T-helper 2 cell (primary cell): ENCODE measurements around the gene MYH13.

Experiments used
- DNase-seq, 5 experiments: peaks; one replicate each; pipeline versions ENCODE4 v3.0.0 to v3.0.0-alpha.2; 2012 to 2022
- total RNA-seq, 2 donors: gene quantifications; one replicate each; lab custom pipeline; 2026; lab: John Stamatoyannopoulos, UW

Gene MYH13
- 0 reads per million in 2 donors for total RNA-seq

GRCh38 chr17:10372906-10373305 is at the start of gene MYH13:
Gene MYH13 (minus strand): TSS chr17:10373006. CDS start chr17:10364530, 8,476 bp downstream.
- DNase-seq, result no peak

- no peak for DNase-seq
These were observed 49.2 kb upstream of the MYH13 start, which contains the start of gene MYH8 for GRCh38 chr17:10421900-10422542. Gene MYH8 (minus strand): TSS chr17:10421950. CDS start chr17:10420227, 1,723 bp downstream.

- no peak for DNase-seq
These were observed 48.4 kb upstream of the MYH13 start for GRCh38 chr17:10421211-10421610.

GRCh38 chr17:10420811-10421210 is 48.0 kb upstream of the MYH13 start:
- DNase-seq, result no peak

- no peak for DNase-seq
These were observed 44.6 kb upstream of the MYH13 start for GRCh38 chr17:10417431-10417830.

- no peak for DNase-seq
These were observed 42.4 kb upstream of the MYH13 start for GRCh38 chr17:10415161-10415560.

- no peak for DNase-seq
These were observed 30.8 kb upstream of the MYH13 start for GRCh38 chr17:10403589-10403988.

GRCh38 chr17:10398352-10398751 is 25.5 kb upstream of the MYH13 start:
- no peak for DNase-seq

GRCh38 chr17:10396524-10397163 is 23.8 kb upstream of the MYH13 start:
- DNase-seq, result no peak

GRCh38 chr17:10394201-10394887 is 21.5 kb upstream of the MYH13 start:
- DNase-seq, result peak in 1 of 5 experiments; percentile 52

GRCh38 chr17:10392880-10393279 is 20.1 kb upstream of the MYH13 start:
- no peak for DNase-seq

- DNase-seq, result no peak
These were observed 13.1 kb upstream of the MYH13 start for GRCh38 chr17:10385871-10386270.

- no peak for DNase-seq
These were observed 11.4 kb upstream of the MYH13 start for GRCh38 chr17:10384175-10384574.

GRCh38 chr17:10380631-10381408 is 8.0 kb upstream of the MYH13 start:
- DNase-seq, result no peak

GRCh38 chr17:10370016-10370608 is 2.7 kb downstream of the MYH13 start:
- DNase-seq, result no peak

- no peak for DNase-seq
These were observed 3.6 kb downstream of the MYH13 start for GRCh38 chr17:10369239-10369638.

GRCh38 chr17:10368561-10368960 is 4.2 kb downstream of the MYH13 start:
- DNase-seq, result no peak

GRCh38 chr17:10360578-10360977 is 12.2 kb downstream of the MYH13 start:
- DNase-seq, result no peak

- DNase-seq, result peak in 1 of 5 experiments; percentile 13
These were observed 15.0 kb downstream of the MYH13 start for GRCh38 chr17:10357768-10358167.

GRCh38 chr17:10354651-10355050 is 18.2 kb downstream of the MYH13 start:
- no peak for DNase-seq

- DNase-seq, result no peak
These were observed 19.9 kb downstream of the MYH13 start for GRCh38 chr17:10352893-10353292.

- DNase-seq, result peak in 1 of 5 experiments; percentile 5
These were observed 23.4 kb downstream of the MYH13 start for GRCh38 chr17:10349403-10349802.

GRCh38 chr17:10344816-10345215 is 28.0 kb downstream of the MYH13 start:
- DNase-seq, result no peak
